ENCODE measurements around the gene TMEM190.
"Not testable (repeated sequence)": the region's sequence is repeated elsewhere in the genome, so short reads cannot be mapped to it uniquely, and the experiment has no call there.

Gene TMEM190

GRCh38 chr19:55421281-55421680, 44.7 kb downstream of the TMEM190 start:
- DNase-seq = not testable (repeated sequence)

- no peak for DNase-seq
These were observed 46.8 kb downstream of the TMEM190 start for GRCh38 chr19:55423225-55424005.

DNA sequence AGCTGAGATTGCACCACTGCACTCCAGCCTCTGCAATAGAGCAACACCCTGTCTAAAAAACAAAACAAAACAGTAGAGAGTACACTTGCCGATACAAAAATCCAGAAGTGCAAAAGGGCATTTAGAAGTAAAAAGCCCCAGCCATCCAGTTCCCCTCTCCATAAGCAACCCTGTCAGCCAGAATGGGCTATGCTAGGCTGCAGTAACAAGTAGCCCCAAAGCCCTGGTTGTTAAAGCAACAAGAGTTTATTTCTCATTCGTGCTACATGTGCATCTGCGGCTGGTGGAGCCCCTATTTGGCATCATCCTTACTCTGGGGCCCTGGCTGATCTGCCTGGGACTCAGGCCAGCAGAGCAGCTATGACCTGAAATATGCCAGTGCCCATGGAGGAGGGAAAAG, 47.9 kb downstream of the TMEM190 start:
- DNase-seq = no peak

DNA sequence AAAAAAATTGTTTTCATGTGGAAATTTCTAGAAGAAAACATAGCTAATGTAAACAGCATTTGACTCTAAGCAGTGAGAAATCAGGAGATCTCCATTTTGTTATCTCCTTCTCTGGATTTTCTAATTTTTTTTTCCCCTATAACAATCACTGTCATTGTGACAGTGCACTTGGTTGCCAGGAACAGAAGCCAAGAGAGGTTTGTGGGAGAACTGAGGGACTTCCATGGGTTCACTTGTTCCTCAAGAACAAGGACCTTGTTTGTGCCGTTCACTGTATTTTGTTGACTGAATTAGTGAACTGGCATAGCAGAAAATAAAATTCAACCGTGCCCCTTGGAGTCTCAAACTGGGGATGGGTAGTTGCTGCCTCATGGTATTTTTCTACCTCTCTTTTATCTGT, 49.4 kb downstream of the TMEM190 start:
- no peak for DNase-seq

Measured in right kidney (tissue), 1 donor.